AG04449 (cell line): ENCODE data around the gene GALK1.

Experiments used
- CTCF ChIA-PET: fragments of 350-600 bp; formaldehyde crosslinking; extraction: SDS; loops from one replicate; lab custom pipeline; 2021; ENCODE audit warnings: antibody characterized with exemption; lab: Yijun Ruan, JAX
- POLR2A ChIA-PET: fragments of 400-600, 350-600 bp; formaldehyde crosslinking; extraction: SDS; loops from one replicate; lab custom pipeline; 2020; ENCODE audit warnings: antibody characterized with exemption, inconsistent platforms; lab: Yijun Ruan, JAX
- DNase-seq: peaks from one replicate; pipeline ENCODE4 v3.0.0-alpha.2; 2010; ENCODE audit warnings: low read depth, low spot score
- H3K4me3 ChIP-seq: 2 replicates; pipeline ENCODE4 v1.5.1; 2011; ENCODE audit warnings: low read depth, mild to moderate bottlenecking, control low read depth, low read length
- CTCF ChIP-seq: IDR thresholded peaks from one replicate; pipeline ENCODE4 v1.5.1; 2011; ENCODE audit warnings: mild to moderate bottlenecking, moderate library complexity, low read length, control low read depth, inconsistent platforms; ENCODE audit not compliant: insufficient read depth; ENCODE audit errors: missing control alignments

Gene GALK1

DNA sequence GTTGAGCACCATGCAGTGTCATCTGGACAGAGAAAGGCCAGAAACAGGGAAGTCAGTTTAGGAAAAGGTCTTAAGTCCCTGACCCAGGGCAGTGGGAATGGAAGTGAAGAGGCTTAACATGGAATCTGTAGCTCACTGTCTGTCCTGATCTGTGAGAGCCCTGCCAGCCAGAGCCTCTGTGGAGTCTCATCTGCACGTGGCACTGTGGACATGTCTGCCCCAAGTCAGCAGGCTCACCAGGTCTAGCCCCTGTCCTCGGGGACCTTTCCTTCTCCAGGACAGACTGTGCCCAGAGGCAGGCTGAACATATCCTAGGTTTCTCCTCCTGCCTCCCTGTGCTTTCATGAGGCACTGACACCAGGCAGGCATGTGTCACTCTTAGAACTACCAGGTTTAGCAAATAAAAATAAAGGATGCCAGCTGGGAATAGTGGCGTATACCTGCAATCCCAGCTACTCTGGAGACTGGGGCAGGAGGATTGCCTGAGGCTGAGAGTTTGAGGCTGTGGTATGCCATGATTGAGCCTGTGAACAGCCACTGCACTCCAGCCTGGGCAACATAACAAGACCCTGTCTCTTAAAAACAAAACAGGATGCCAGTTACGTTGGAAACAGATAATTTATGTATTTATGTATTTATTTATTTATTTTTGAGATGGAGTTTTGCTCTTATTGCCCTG is 42.0 kb upstream of the GALK1 start:
- DNase-seq: no peak
- ChIA-PET POLR2A (interaction anchor here (0.7 kb wide), 1 partner anchor 27 kb away, joined by 3 read pairs; no protein-coding TSS in a partner anchor), CTCF (interaction anchor here (0.9 to 3.3 kb wide), 4 partner anchors 21 to 42 kb away, joined by 3 to 11 read pairs (median 3); partner anchors contain the start of gene GALK1)
- TF ChIP-seq CTCF: no peak
- H3K4me3 ChIP-seq: no peak overlapping the region

GRCh38 chr17:75803883-75804282 is 38.9 kb upstream of the GALK1 start:
- ChIA-PET POLR2A (interaction anchor here (1.5 kb wide), 1 partner anchor 14 kb away, joined by 3 read pairs; no protein-coding TSS in a partner anchor), CTCF (interaction anchor here (0.8 to 10.4 kb wide), 9 partner anchors 10 to 101 kb away, joined by 3 to 72 read pairs (median 3); partner anchors contain the start of gene MRPL38)
- TF ChIP-seq CTCF: no peak
- no peak for DNase-seq
- no peak overlapping the region for H3K4me3 ChIP-seq

DNA sequence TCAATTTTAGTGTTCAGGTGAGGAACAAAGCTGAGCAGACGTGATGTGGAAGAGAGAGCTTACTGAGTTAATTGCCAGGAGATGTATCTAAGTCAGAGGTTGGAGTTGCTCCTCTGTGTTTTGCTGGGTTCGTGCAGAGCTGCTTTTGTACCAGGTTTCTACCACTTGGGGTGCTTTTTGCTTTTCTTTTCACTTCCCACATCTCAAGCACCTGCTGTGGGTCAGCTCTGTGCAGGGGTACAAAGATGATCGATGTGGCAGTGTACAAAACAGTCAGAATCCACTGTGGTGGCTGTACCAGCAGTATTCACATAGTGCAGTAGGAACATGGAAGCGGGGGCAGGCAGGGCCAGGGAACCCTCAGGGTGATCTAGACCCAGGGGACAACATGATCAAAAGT is 34.4 kb upstream of the GALK1 start:
- ChIA-PET POLR2A (no interaction called here), CTCF (interaction anchor here (1.4 to 10.4 kb wide), 3 partner anchors 9 to 29 kb away, joined by 3 to 72 read pairs (median 8); no protein-coding TSS in a partner anchor)
- no peak overlapping the region for H3K4me3 ChIP-seq
- no peak for TF ChIP-seq CTCF
- no peak for DNase-seq

DNA sequence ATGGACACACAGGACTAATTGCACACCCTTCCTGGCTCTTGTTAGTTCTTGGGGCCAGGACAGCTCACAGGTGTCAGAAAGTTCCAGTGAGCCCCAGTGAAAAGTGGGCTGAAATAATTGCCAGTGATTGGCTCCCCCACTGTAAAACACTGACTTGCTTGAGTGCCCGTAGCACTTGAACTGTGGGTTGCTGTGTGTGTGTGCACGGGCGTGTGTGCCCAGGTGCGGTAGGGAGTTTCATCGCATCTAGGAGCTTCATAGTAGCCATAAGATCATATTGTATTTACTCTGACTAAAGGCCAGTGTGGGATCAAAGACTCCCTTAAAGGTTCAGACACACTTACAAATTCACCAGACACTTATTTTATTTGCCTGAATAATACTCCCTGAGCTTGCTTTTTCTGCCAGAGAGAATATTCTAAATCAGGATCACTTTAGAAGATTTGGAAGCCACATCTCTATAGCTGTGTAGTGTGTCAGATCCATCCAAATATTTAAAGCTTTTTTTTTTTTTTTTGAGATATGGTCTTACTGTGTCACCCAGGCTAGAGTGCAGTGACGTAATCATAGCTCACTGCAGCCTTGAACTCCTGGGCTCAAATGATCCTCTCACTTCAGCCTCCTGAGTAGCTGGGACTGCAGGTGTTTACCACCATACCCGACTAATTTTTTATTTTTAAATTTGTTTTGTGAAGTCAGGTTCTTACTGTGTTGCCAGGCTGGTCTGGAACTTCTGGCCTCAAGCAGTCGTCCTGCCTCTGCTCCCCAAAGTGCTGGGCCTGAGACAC is 31.0 kb upstream of the GALK1 start:
- no peak for TF ChIP-seq CTCF
- CTCF ChIA-PET: interaction anchor here (0.9 to 10.4 kb wide), 6 partner anchors 9 to 82 kb away, joined by 4 to 72 read pairs (median 7); partner anchors contain the start of genes GALK1 and TRIM47
- POLR2A ChIA-PET: interaction anchor here (1.1 to 2.0 kb wide), 2 partner anchors 16 to 20 kb away, joined by 3 to 5 read pairs; no protein-coding TSS in a partner anchor
- DNase-seq: no peak
- H3K4me3 ChIP-seq: no peak overlapping the region

GRCh38 chr17:75793460-75793859 is 28.5 kb upstream of the GALK1 start:
- DNase-seq: no peak
- POLR2A ChIA-PET: no interaction called here
- TF ChIP-seq CTCF: no peak
- CTCF ChIA-PET: interaction anchor here (0.9 to 2.5 kb wide), 4 partner anchors 9 to 52 kb away, joined by 3 to 16 read pairs (median 3); partner anchors contain the start of gene UNK
- no peak overlapping the region for H3K4me3 ChIP-seq

DNA sequence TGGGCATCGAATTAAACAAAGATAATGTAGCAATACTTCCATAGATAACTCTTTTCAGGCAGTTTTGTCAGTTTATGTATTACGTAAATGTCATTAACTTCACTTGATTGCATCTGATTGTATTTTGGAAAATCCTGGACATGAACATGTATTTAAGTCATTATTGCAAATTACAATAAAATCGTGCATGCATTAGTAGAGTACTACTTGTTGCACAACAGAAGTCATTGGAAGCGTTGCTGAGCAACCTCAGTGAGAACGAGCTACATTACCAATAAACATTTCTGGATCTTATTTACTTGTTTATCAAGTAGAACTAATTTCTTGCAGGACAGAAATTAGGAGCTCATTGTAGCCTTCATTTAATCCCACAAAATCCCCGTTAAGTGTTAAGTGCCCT is 26.3 kb upstream of the GALK1 start:
- POLR2A ChIA-PET: interaction anchor here (1.4 kb wide), 1 partner anchor 11 kb away, joined by 3 read pairs; no protein-coding TSS in a partner anchor
- no peak overlapping the region for H3K4me3 ChIP-seq
- no peak for DNase-seq

More for the DNA sequence above, 26.3 kb upstream of the GALK1 start:
- CTCF ChIA-PET: interaction anchor here (0.8 to 2.5 kb wide), 7 partner anchors 8 to 223 kb away, joined by 3 to 16 read pairs (median 6); no protein-coding TSS in a partner anchor
- no peak for TF ChIP-seq CTCF
